NCI-H345 treated with DMSO at 0.1 percent for 48 hours (cell line): ENCODE data around the gene TMEM204.

Experiments
- DNase-seq: peaks from one replicate; lab custom pipeline; 2025; ENCODE audit not compliant: unreplicated experiment; lab: John Stamatoyannopoulos, UW

The TMEM204 gene

DNA sequence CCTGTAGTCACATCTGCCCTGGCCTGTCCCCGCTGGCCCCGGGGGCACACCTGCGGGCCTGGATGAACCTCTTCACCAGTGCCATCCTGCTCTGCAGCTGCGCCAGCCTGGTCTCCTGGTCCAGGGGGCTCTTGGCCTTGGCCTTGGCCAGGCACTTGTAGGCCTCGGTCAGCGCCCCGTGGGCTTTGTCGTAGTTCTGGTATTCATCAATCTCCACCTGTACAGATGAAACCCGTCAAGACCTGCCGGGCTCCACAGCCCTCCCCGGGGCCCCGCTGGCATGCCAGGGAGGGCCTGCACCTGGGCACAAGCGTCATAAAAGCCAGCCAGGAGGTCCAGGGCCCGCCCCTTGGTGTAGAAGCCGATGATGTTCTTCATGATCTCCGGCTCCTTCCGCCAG is 13.6 kb upstream of the TMEM204 start:
- DNase-seq, result no peak

DNA sequence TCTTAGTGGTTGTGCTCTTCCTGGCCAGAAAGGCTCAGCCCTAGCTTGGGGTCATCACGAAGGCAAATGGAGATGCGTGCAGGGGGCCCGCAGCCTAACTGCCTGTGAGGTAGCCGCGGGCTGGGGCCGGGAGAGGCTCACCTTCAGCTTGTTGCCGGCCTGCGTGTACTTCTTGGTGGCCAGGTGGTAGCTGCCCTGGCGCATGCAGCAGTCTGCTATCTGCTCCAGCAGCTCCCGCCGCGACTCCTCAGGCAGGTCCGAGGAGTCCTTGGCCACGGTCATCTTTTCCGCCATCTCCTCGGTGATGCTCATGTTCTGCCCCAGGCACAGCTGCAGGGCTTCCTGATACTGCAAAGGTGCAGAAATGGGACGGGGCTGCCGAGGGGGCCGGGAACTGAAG is 13.0 kb upstream of the TMEM204 start:
- DNase-seq, result no peak

DNA sequence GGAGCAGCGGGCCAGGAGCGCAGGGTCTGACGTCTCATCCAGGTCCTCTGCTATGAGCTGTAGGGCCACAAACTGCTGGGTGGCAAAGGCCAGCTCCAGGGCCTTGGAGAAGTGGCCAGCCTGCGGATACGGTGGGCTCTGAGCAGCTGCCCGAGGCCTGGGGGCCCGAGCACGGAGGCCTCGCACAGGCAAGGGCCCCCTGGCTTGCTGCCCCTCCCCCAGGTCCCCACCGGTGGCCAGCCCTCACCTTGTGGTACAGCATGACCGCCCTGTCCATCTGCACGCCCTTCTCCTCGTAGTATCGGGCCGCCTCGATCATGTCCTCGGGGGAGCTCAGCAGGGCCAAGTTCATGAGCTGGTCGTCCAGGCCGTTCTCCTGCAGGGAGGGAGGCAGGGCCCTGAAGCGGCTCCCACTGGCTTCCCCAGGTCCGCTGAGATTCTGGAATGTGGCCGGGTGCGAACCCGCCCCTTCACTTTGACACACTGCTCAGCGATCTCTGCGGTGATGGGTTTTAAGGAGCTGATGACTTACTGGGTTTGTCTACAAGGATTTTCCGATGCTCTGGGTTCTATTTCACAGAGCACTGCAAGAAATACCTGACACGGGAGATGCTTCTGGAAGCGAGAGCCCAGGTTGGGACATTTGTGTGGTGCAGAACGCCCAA is 9.8 kb upstream of the TMEM204 start:
- no peak for DNase-seq

DNA sequence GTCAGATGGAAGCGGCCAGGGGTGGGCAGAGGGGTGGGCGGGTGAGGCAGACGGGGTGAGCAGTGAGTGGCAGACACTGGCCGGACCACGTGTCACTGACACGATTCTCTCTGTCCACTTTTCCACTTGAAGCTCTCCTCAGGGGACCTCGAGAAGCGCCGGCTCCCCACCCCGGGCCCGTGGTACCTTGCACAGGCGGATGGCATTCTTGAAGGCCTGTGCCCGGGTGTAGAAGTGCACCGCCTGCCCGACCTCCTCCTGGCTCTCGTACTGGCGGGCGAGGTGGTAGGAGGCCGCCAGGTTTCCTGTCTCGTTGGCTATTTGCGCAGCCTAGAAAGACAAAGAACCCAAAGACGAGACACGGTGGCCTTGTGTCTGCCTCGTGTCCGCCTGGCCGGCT is 9.1 kb upstream of the TMEM204 start:
- no peak for DNase-seq

DNA sequence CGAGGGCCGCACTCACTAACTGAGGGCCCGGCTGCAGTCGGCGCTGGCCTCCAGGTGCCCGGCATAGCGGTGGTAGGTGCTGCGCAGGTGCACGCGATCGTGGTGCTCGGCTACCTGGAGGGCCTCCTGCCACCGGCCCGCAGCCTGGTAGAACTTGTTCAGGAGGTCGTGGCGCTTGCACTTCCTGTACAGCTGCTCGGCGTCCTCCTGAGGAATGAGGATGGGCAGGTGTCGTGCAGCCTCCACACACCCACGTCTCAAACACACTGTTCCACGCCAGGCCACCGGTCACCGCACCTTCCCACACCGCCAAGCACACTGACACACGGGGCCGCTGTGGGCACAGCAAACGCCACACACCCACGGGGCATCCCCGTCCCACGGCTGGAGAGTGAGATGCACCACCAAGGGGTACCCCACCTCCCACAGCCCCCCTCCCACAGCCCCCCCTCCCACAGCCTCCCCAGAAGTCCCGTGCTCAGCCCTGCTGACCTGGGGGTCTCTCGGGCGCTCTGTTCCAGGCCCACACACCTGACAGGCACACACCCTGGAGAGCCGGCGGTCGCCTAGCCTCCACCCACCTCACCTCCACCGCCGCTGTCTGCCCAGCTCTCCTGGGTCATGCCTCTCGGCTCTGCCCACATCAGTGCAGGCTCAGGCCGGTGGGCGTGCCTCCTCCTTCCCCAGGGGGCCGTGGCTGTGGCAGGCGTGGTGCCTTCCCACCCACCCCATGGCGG is 7.4 kb upstream of the TMEM204 start:
- DNase-seq, result no peak

DNA sequence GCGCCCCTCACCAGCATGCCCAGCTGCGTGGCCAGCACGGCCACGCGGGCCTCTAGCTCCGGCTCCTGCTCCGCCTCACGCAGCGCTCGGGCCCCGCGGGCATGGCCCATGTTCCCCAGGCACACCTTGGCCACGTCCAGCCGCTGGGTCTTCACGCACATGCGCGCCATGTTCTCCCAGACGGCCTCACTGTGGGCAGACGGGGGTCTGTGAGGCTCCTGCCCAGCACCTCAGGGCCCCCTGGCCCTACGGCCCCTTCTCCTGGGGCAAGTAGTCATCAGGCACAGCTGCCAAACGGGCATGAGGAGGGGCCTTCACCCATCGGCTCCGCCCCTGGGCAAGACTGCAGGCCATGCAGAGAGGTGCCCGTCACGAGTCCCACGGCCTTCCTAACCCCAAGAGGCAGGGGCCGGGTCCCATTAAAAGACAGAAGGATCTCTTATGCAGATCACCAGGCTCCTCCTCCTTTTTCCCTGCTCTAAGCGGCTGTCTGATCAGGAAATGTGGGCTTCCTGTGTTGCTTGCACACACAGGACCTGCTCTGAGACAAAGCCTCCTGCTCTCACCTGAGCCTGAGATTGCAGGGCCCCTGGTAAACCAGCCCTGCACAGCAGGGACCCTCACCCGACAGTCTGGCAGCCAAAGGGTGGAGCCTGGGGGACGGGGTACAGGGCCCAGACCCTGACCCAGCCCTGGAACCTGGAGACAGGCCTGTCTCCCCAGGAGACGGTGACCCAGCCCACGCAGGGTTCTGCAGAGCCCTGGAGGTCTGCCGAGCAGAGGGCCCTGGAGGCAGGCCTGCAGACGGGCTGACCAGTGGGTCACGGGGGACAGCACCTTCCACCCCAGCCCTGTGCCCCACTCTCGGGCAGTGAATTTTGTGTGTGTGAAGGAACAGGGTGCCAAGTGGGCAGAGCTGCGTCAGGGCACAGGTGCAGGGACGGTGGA is 6.6 kb upstream of the TMEM204 start:
- DNase-seq, result no peak

DNA sequence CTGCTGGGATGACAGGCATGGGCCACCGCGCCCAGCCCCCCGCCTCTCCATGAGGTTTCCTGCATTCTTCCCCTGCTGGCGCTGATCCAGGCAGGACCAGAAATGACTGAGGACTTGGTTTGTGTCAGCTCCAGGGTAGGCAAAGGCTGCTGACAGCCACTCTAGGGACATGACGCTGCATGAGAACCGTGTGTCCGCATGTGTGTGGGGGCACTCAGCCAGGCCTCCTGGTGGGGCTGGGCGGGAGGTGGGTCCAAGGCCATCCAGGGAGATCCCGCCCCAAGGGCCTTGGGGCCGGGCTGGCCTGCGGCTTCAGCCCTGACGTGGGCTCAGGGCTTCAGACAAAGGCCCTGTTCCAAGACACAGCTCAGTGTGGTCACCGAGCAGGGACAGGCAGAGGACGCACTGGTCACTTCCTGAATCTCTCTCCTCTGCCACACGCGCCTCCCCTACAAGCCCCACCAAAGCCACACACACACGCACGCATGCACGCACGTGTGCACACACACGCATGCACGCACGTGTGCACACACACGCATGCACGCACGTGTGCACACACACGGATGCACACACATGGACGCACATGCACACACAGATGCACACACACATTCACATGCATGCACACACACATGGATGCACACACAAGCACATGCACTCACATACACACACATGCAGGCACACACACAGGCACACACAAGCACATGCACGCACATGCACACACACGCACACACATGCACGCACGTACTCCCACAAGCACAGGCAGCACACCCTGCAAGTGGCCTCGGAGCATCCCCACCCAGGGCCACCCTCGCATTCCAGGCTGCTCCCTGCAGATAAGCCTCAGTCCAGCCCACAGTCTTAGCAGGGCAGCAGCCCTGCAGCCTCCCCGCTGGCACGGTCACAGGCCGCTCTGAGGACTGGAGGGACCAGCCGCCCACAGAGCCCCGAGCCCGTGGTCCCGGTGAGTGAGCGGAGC is 5.3 kb upstream of the TMEM204 start:
- no peak for DNase-seq

DNA sequence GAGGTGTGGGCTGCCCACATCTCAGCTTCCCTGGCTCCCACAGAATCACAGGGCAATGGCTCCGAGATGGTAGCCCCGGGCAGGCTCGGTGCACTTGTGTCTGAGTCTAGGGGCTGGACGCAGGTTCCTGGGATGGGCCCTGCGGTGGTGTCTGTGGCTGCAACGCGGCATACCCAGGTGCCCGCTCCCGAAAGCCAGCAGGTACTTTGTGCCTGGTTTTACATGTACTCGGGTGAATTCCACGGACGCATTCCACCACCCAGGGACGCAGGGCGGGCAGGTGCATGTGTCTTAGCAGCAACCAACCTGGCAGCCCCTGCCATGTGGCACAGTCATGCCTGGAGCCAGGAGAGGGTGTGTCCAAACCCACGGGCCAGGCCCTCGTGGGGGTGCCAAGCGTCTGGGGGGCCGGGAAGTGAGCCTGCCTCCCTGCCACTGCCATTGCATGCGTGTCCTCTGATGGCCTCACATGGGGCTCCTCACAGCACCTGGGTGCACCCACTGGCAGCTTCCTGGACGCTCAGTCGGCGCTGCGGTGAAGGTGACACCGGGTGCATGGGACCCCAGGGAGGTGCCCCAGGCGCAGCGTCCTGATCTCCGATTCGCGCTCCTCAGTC is 4.4 kb upstream of the TMEM204 start:
- DNase-seq, result no peak

DNA sequence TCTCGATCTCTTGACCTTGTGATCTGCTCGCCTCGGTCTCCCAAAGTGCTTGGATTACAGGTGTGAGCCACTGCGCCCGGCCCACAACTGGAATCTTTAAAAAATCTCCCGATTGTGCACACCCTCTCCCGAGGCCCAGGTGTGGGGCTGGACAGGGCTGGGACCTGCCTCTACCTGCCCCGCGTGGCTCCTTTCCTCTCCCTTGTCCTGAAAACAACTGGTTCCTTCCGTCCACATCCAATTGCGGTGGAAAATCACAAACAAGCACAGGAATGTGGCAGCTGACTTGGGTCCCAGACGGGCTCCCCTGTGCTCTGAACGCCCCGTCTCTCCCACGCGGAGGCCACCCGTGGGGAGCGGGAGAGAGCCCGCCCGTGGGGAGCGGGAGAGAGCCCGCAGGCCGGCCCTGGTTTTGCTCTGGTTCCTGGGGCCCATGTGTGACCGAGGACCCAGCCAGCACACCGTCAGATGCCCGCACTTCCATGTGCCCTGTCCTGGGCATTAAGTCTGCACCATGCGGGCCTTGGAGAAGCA is 3.0 kb upstream of the TMEM204 start:
- DNase-seq, result no peak

DNA sequence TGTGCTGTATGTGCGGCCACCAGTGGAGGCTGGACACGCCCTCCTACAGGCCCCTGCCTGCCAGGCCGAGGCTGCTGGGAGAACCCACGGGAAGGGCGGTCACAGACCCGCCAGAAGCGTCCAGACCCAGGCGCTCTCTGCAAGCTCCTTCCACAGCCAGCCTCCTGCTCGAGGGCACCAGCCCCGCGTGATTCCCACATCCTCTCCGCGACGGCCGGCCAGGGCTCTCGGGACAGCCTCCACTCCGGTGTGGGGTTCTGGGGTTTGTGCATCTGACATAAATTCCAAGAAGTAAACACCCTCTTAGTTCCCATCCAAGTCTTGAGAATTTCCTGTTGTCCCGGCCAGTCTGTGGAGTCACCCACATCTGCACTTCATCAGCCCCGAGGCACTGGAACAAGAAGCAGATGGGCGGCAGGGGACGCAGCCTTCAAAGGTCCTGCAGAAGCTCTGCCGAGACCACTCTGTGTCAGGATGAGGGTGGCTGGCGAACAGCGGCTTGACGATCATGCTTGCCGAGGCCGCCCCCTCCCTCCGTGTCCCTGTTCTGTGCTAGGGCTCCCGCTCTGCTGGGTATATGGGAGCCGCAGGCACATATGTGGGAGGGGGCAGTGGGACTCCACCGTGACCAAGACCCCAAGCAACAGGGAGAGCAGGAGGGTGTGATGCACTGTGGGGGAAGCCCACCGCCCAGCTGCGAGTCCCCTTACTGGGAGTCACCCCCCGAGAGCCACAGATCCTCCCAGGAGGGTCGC is 2.4 kb upstream of the TMEM204 start:
- DNase-seq, result no peak

DNA sequence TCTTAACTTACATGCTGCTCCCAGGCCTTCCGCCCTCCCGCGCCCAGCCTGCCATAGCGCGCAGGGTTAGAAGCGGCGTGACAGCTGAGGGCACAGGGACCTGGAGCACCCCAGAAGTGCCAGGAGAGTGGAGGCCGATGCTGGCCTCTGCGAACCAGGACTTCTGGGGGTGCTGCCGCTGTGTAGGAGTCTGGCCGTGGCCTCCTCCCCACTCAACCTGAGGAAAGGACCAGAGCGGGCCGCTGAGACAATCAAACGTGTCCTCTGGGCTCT is 1.9 kb upstream of the TMEM204 start:
- no peak for DNase-seq

DNA sequence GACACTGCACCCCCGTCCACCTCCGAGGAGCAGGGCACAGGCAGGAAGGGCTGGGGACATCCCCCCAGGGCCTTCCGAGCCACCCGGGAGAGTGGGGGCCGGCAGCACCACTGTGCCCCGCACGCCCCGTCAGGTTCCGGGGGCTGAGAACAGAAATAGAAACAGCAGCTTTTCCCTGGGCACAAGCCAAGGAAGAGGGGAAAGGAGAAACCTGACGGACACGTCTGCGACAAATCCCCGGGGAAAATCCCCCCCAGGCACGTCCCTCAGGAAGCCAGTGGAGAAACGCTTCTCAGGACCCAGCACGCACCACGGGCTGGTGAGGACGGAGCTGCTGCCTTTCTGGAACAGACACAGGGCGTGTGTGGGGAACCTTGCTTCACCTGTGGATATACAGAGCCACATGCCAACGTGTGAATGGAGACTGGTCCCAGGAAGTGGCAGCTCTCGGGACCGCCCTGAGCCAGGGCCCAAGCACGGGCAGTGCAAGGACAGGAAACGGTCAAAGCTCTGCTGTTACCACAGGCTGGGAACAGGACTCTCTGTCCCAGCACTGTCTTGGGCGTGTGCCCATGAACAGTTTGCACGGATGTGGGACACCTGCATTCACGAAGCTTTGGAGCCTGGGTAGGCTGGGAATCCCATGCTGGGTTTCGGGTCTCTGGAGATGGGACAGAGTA is 1.2 kb upstream of the TMEM204 start:
- no peak for DNase-seq

DNA sequence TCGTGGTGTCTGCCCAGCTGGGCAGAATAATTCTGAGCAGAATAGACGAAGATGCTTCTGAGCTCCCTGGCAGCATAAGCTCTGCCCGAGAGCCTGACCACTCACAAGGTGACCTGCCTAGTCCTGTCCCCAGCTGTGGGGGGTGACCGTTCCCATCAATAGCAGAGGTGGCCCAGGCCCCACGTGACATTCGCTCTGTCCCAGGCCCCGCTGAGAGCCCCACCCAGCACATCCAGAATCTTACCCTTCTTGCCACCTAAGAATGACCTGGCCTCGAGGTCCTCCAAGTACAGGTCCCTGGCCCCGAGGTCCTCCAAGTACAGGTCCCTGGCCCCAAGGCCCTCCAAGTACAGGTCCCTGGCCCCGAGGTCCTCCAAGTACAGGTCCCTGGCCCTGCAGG is 695 bp upstream of the TMEM204 start:
- no peak for DNase-seq

DNA sequence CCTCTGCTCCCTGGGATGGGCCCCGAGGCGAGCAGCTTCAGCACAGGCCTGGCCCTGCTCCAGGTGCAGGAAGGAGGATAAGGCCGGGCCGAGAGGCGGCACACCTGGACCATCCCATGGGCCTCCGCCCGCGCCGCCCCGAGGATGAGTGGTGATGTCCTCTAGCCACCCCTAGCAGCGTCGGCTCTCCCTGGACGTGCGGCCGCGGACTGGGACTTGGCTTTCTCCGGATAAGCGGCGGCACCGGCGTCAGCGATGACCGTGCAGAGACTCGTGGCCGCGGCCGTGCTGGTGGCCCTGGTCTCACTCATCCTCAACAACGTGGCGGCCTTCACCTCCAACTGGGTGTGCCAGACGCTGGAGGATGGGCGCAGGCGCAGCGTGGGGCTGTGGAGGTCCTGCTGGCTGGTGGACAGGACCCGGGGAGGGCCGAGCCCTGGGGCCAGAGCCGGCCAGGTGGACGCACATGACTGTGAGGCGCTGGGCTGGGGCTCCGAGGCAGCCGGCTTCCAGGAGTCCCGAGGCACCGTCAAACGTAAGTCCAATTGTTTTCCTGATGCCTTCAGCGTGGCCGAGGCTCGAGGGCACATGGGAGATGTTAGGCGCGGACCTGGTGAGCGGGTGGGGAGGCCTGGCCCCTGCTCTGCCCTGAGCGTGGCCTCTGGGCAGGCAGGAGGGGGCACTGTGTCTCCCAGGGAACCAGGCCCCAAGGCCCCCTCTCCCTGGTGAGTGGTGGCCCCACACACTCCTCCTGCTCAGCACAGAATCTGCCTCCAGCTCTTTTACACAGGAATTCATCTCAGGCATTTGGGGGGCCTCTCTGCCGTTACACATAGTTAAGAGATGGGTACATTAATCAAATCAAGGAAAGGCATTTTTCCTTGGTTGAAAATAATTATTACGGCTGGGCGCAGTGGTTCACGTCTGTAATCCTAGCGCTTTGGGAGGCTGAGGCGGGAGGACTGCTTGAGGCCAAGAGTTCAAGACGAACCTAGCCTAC is 855 bp downstream of the TMEM204 start:
- DNase-seq, result no peak

DNA sequence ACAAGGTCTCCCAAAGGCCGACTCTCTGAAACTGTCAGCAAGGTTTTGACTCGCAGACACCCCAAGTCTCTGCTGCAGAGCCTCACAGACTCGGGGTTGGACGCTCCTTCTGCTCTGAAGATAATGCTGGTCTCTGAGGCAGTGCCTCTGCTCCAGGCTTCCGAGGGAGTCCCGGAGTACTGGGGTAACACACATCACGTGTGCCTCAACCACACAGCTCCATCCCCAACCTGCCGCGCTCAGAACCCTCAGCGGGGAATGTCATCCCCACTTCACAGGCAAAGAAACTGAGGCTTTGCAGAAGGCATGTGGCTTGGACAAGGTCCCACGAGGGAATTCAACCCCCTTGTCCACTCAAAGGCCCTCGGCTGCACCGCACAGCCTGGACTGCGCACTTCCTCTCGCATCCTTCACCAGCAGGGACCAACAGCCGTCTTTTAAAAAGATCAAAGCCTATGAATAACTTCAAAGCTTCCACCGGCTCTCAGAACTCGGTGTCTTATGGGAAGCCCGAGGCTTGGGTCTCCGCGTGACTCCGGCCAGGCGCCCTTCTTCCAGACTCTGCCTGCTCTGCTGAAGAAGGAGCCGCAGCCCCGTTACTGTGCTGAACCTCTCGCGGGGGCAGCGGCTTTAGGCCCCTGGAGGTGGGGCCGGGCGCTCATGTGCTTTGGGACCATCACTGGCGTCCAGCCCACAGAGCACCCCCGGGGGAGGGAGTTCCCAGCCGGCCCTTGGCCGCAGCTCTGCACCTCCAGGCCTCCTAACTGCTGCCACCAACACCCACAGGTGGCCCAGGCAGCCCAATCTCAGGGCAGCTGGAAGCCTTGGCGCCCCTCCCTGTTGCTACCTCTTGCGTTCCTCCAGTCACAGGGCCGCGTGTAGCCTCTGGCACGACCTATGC is 2.2 kb downstream of the TMEM204 start:
- DNase-seq, result no peak

DNA sequence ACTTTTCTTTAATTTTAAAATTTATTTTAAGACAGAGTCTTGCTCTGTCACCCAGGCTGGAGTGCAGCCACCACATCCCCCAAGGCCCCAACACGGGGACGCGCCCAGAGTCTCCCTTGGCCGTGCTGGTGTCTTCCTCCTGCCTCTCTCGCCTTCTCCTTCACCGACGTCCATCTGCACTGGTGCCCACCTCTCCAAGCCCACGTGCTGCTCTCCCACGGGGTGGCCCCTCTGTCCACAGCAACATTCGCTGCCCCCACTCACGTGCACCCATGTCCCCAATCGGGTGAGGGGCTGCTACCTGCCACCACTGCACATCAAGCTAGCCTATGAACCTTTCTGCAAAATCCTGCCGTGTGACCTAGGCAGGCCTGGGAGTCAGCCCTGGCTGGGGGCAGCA is 3.1 kb downstream of the TMEM204 start:
- no peak for DNase-seq

DNA sequence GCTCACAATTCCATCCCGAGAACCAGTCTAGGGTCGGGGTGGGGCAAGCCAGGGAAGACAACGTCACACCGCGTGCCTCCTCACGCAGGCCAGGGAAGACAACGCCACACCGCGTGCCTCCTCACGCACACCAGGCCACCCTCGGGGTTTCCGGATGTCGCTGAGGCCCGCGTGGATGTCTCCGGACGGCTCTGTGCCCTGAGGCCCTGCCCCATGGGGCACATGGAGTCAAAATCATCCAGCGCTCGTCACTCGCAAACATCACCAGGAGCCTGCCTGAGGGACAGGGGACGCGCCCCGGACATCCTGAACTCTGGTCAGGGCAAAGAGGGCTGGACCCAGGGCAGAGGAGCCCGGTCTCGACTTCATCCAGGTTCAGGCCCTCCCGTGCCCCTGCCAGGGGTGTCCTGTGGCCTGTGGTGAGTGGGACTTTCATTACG is 3.7 kb downstream of the TMEM204 start:
- DNase-seq, result no peak
